Measurements from ENCODE around the gene IL11.
"Not testable (repeated sequence)": the region's sequence is repeated elsewhere in the genome, so short reads cannot be mapped to it uniquely, and the experiment has no call there.

IL11 gene

DNA sequence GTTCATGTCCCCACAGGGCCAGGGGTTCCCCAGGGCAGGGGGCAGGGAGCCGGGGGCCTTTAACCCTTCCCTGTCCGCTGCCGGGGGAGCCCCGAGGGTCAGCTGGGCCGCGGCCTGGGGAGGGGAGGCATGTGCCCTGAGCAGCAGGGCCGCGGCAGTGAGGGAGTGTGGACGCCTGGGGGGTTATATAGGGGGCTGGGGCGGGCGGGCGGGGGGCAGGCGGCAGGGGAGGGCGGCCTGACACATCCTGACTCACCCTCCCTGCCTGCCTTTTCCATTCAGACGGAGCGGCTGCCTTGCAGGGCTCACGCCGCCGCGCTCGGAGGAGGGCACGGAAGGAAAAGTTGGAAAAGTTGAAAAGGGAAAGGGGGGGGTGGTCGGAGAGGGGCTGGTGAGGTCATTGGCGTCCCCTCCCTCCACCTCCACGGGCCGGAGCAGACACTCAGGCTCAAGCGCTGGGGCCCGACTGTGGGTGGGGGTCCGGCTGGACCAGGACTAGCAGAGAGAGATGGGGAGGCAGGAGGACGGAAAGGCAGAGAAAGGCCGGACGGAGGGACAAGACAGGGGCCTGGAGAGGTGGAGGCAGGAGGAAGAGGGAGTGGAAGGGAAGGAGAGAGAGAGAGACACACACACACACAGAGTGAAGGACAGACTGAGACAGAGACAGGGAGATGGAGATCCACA is at the start of gene IL11:
IL11 (minus strand) TSS at position 159 of the 684 bp plus-strand sequence; CDS start at position 6, 153 bp downstream.
- DNase-seq, result no peak

GRCh38 chr19:55419624-55420236 is 49.5 kb upstream of the IL11 start:
- no peak for DNase-seq

- no peak for DNase-seq
These were observed 48.8 kb upstream of the IL11 start for GRCh38 chr19:55419103-55419502.

DNA sequence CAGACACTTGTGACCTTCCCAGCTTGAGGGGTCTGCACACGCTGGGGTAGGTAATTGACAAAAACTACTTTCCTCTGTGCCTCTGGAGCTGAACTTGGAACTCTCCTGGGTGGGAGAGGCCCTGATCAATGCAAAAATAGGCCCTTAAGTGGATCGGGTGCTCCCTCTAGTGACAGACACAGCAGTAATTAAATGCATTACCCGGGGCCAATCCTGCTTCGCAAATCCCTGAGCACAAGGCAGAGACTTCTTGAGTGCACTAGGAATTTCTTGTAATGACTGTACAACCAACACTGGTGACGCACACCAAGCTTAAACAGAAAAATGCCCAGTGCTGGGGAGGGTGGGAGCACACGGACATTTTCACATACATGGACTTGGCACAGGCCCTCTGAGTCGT is 47.9 kb upstream of the IL11 start:
- DNase-seq, result no peak

DNA sequence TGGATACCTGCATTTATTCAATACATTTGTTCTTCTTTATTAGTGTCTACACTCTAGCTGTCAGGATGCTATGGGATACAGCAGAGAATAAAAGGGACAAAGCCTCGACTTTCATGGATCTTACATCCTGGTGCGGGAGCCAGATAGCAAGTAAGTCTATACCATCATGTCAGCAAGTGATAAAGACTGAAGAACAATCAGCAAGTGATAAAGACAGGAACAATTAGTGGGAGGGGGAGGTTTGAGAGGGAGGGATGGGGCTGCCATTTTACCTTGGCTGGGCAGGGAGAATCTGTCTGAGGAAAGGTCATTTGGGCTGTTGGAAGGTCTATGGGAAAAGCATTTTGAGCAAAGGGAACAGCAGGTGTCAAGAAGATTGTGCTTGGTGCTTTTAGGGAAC is 39.9 kb upstream of the IL11 start:
- no peak for DNase-seq

DNA sequence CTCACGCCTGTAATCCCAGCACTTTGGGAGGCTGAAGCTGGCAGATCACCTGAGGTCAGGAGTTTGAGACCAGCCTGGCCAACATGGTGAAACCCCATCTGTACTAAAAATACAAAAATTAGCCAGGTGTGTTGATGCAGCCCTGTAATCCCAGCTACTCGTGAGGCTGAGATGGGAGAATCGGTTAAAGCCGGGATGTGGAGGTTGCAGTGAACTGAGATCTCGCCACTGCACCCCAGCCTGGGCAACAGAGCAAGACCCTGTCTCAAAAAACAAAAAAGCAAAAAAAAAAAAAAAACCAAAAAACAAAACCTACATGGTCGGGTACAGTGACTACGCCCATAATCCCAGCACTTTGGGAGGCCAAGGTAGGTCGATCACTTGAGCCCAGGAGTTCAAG is 38.9 kb upstream of the IL11 start:
- DNase-seq, result not testable (repeated sequence)

DNA sequence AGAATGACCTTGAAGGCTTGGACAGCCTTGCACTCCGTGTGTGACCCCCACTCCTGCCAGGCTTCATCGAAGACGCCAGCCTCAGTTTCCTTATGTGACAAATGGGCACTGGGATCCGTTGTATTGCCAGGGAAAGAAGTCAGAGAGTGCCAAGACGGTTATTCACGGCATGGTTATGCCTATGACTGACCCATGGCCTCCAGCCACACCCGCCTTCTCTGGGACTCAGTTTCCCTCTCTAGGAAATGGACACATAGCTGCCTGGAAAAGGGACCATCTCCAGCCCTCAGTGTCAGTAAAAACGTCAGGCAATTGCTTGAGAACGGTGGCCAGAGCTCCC is 38.2 kb upstream of the IL11 start:
- no peak for DNase-seq

GRCh38 chr19:55407800-55408532 is 37.7 kb upstream of the IL11 start:
- peak; percentile 97 for DNase-seq

- not testable (repeated sequence) for DNase-seq
These were observed 37.2 kb upstream of the IL11 start, which contains the start of gene UBE2S for GRCh38 chr19:55407550-55407799. UBE2S (minus strand) TSS chr19:55407788; CDS start chr19:55407589, 199 bp downstream.

- no peak for DNase-seq
These were observed 36.7 kb upstream of the IL11 start for GRCh38 chr19:55406826-55407549.

DNA sequence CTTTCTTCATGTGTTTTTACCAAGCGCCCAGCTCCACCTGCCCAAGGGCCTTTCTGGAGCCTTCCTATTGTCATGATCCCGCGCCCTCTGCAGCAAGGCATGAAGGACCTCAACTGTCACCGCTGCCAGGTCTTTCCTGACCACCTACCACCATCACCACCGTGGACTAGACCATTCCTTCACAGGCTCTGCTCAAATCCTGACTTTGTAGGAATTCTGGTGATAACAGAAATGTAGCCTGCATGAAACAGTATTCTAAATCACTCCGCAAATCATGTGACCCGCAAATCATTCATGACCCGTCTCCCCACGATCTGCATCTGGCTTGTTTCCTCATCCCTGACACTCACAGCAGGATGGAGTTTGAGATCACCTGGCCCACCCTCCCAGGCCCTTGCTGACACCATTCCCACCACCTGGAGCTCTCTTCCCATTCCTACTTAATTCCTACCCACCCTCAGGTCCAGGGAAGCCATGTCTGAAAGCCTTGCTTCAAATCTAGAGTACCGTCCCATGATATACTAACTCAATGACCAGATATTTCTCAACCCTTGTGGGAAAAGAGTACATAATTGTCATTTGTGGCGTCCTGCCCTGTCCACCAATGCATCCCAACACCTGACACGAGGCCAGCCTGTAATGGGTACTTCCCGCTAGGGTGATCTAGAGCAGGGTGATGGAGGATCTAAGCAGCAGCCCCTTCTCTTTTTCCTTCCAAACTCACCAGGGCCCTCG is 36.0 kb upstream of the IL11 start:
- DNase-seq, result no peak

GRCh38 chr19:55405638-55406037 is 35.4 kb upstream of the IL11 start:
- DNase-seq, result no peak

- no peak for DNase-seq
These were observed 32.2 kb upstream of the IL11 start for GRCh38 chr19:55402509-55402908.

- DNase-seq, result not testable (repeated sequence)
These were observed 31.1 kb upstream of the IL11 start for GRCh38 chr19:55401390-55401789.

DNA sequence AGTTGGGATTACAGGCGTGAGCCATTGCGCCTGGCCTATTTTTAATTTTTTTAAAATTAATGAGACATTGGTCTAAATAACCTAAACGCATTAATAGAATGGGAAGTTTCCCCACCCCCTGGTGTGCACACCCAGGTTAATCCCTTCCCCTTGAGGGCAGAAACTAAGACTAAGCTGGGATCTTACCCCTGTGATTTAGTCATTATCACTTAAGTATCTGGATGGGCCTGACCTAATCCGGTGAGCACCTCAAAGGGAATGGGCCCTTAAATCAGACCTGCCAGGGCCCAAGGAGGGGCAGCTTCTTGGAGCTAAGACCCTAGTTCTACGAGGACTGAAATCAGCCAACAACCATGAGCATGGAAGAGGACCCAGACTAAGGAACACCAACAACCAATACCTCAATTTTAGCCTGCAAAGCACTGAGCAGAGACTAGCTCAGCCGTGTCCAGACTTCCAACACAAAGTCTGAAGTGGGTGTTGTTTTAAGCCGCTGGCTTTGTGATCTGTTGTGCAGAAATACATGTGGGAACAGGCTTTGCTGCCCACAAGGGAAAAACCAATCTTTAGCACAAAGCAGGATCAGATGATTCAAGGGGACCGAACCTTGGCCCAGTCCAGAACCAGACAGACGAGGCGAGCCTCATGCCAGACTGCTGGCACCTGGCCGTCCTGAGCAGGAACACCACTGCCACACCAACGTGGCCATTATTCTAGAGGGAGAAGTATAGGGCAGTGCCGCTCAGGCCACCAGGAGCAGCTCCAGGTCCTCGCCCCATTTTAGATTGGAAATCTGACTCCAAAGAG is 30.2 kb upstream of the IL11 start:
- DNase-seq, result no peak

- no peak for DNase-seq
These were observed 28.1 kb upstream of the IL11 start for GRCh38 chr19:55398200-55398925.

GRCh38 chr19:55392820-55393761 is 22.8 kb upstream of the IL11 start:
- no peak for DNase-seq

GRCh38 chr19:55391702-55392615 is 21.7 kb upstream of the IL11 start:
- no peak for DNase-seq

- DNase-seq, result no peak
These were observed 21.0 kb upstream of the IL11 start for GRCh38 chr19:55391191-55391670.

Data from SHP77 treated with DMSO at 0.1 percent for 48 hours (cell line).